ENCODE results near the gene CAPN9. TPM values are rescaled to one million over a fixed set of nuclear protein-coding genes. Genes with fewer than 3 reads are reported as not detected.
"Not testable (repeated sequence)": the region's sequence is repeated elsewhere in the genome, so short reads cannot be mapped to it uniquely, and the experiment has no call there.

The CAPN9 gene
- polyA plus RNA-seq, 1 donor = 1.4 TPM

- DNase-seq = no peak
These were observed 571 bp upstream of the CAPN9 start for GRCh38 chr1:230746617-230747016.

GRCh38 chr1:230747890-230748800, 957 bp downstream of the CAPN9 start:
- DNase-seq = no peak

GRCh38 chr1:230749150-230749549, 2.0 kb downstream of the CAPN9 start:
- DNase-seq = no peak

- DNase-seq = no peak
These were observed 2.4 kb downstream of the CAPN9 start for GRCh38 chr1:230749635-230750034.

GRCh38 chr1:230750576-230750975, 3.4 kb downstream of the CAPN9 start:
- DNase-seq = no peak

GRCh38 chr1:230750986-230751625, 3.9 kb downstream of the CAPN9 start:
- DNase-seq = no peak

GRCh38 chr1:230752407-230752806, 5.2 kb downstream of the CAPN9 start:
- DNase-seq = peak; percentile 74

- DNase-seq = no peak
These were observed 6.0 kb downstream of the CAPN9 start for GRCh38 chr1:230753191-230753585.

GRCh38 chr1:230753586-230754251, 6.5 kb downstream of the CAPN9 start:
- DNase-seq = peak; percentile 62

GRCh38 chr1:230754796-230755195, 7.6 kb downstream of the CAPN9 start:
- DNase-seq = no peak

GRCh38 chr1:230757856-230758708, 10.9 kb downstream of the CAPN9 start:
- no peak for DNase-seq

- DNase-seq = peak; percentile 75
These were observed 11.7 kb downstream of the CAPN9 start for GRCh38 chr1:230758709-230759368.

GRCh38 chr1:230759369-230760065, 12.3 kb downstream of the CAPN9 start:
- DNase-seq = no peak

- no peak for DNase-seq
These were observed 13.2 kb downstream of the CAPN9 start for GRCh38 chr1:230760360-230760827.

GRCh38 chr1:230761443-230762167, 14.4 kb downstream of the CAPN9 start:
- DNase-seq = no peak

- no peak for DNase-seq
These were observed 16.9 kb downstream of the CAPN9 start for GRCh38 chr1:230763927-230764591.

- no peak for DNase-seq
These were observed 19.1 kb downstream of the CAPN9 start for GRCh38 chr1:230766318-230766717.

- DNase-seq = not testable (repeated sequence)
These were observed 20.8 kb downstream of the CAPN9 start for GRCh38 chr1:230767859-230768612.

All from left kidney (tissue), 2 donors.